ENCODE data around the gene MBD4. TPM values are rescaled to one million over a fixed set of nuclear protein-coding genes. Genes with fewer than 3 reads are reported as not detected.

The MBD4 gene
- total RNA-seq, 1 experiment from 2014 or later, result 40.1 TPM

DNA sequence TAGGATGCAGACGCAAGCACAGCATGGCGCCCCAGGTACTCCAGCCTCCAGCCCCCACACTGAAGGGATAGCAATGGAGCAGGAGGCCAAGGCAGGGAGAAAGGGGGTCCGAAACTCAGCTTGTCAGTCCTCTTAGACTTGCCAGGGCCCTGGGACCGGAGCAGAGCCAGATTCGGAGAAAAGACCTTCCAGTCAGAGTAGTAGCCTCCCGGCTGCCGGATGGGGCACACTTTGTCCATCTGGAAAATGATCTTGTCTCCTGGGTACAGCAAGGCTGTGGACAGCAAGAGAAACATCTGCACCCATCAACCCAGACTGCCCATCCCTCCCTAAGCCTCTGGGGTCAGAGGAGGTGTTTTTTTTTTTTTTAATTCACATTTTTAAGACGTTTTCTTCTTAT, 35.6 kb downstream of the MBD4 start:
- Histone ChIP-seq H2AFZ (ENCODE audit: low read length) (no peak overlapping the region), H3K27me3 (ENCODE audit: insufficient read depth, low read length) (no peaks in the 10 kb centered on the region), H2BK12ac (ENCODE audit: insufficient read length, low read depth, low read length) (no peak overlapping the region), H3K4me2 (ENCODE audit: insufficient read depth, insufficient read length, low read length) (no peak overlapping the region), H4K20me1 (ENCODE audit: control insufficient read depth, insufficient read depth, insufficient read length) (no peaks in the 10 kb centered on the region), H3K79me2 (ENCODE audit: insufficient read depth, low read length) (no peaks in the 10 kb centered on the region), H4K91ac (ENCODE audit: insufficient read length, low read depth, low read length) (no peak overlapping the region), H2BK20ac (ENCODE audit: low read depth, low read length, poor library complexity, severe bottlenecking) (no peak overlapping the region), H3K4me1 (ENCODE audit: insufficient read depth, low read length) (no peaks in the 10 kb centered on the region), H3K27ac (ENCODE audit: insufficient read length, low read depth, low read length) (no peak overlapping the region), H3K23me2 (ENCODE audit: insufficient read length, low read depth, low read length, poor library complexity, severe bottlenecking) (no peaks in the 10 kb centered on the region), H3K4ac (ENCODE audit: low read depth, low read length) (no peak overlapping the region), H3K79me1 (ENCODE audit: insufficient read depth, low read depth, low read length, poor library complexity, severe bottlenecking) (no peaks in the 10 kb centered on the region), H2AK5ac (ENCODE audit: insufficient read length, low read length) (no peak overlapping the region), H4K5ac (ENCODE audit: insufficient read length, low read depth, low read length) (no peak overlapping the region), H3K9me3 (ENCODE audit: control insufficient read depth, low read depth, low read length) (no peaks in the 10 kb centered on the region), H4K8ac (replicated peaks; ENCODE audit: insufficient read length, low read depth, low read length) (no peak overlapping the region), H3K56ac (ENCODE audit: insufficient read length, low read depth, low read length) (no peak overlapping the region), H3K18ac (ENCODE audit: insufficient read length, low read depth, low read length) (no peak overlapping the region), H3K14ac (ENCODE audit: insufficient read depth, low read length) (no peak overlapping the region; the same call in 1 of the 2 replicates), H3K9ac (ENCODE audit: extremely low read depth, insufficient read length, low read length) (no peak overlapping the region), H3T11ph (ENCODE audit: low read length) (no peak overlapping the region), H2BK120ac (ENCODE audit: low read depth, low read length, poor library complexity, severe bottlenecking) (no peak overlapping the region), H3K23ac (ENCODE audit: insufficient read length, low read depth, low read length) (no peak overlapping the region), H2BK5ac (ENCODE audit: insufficient read length, low read length) (no peak overlapping the region), H2BK15ac (ENCODE audit: low read depth, low read length) (no peak overlapping the region)
- TF ChIP-seq, protein P1, sequence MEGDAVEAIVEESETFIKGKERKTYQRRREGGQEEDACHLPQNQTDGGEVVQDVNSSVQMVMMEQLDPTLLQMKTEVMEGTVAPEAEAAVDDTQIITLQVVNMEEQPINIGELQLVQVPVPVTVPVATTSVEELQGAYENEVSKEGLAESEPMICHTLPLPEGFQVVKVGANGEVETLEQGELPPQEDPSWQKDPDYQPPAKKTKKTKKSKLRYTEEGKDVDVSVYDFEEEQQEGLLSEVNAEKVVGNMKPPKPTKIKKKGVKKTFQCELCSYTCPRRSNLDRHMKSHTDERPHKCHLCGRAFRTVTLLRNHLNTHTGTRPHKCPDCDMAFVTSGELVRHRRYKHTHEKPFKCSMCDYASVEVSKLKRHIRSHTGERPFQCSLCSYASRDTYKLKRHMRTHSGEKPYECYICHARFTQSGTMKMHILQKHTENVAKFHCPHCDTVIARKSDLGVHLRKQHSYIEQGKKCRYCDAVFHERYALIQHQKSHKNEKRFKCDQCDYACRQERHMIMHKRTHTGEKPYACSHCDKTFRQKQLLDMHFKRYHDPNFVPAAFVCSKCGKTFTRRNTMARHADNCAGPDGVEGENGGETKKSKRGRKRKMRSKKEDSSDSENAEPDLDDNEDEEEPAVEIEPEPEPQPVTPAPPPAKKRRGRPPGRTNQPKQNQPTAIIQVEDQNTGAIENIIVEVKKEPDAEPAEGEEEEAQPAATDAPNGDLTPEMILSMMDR (conservative IDR thresholded peaks at IDR 0.05), result no peak
- H3K4me1 Mint-ChIP-seq, result peaks cover 2 to 4% of the 10 kb centered on the region in 2 experiments; a peak in 2 of 4 replicates
- DNase-seq, result no peak
- no peaks in the 10 kb centered on the region for H3K36me3 Mint-ChIP-seq (ENCODE audit: insufficient read depth in 1 of 3, low read depth in 3 of 3)
- H3K9me3 Mint-ChIP-seq, result no peaks in the 10 kb centered on the region
- no peak overlapping the region for H3K4me3 Mint-ChIP-seq
- no peak overlapping the region for H3K27ac Mint-ChIP-seq
- WGBS (ENCODE audit: extremely low coverage, insufficient read length, low lambda C conversion rate), result no CpG with 5 or more reads among the region's 8 CpGs
- H3K27me3 Mint-ChIP-seq (ENCODE audit: low read depth), result peaks cover 2% of the 10 kb centered on the region

Data from H9 (cell line).